Fibroblast of lung (primary cell): ENCODE measurements around the gene CALN1.

Source experiments
- CTCF ChIP-seq, 2 donors: IDR thresholded peaks in 1 of 2; conservative IDR thresholded peaks in 1 of 2; 1 replicate in 1 of 2; 2 replicates in 1 of 2; pipeline ENCODE4 v1.5.1; 2011 to 2012; ENCODE audit warnings: low read length in 2 of 2, control low read depth in 1 of 2, inconsistent platforms in 1 of 2, low read depth in 1 of 2, mild to moderate bottlenecking in 1 of 2
- EZH2 ChIP-seq: IDR thresholded peaks from 2 replicates; pipeline ENCODE4 v1.5.1; 2012; ENCODE audit warnings: low read length, control low read depth, mild to moderate bottlenecking; ENCODE audit errors: missing control alignments

- no peak for TF ChIP-seq CTCF (conservative IDR thresholded peaks at IDR 0.05 in 1 of 2, IDR thresholded peaks at IDR 0.05 in 1 of 2; ENCODE audit: low read depth in 1 of 2, low read length in 2 of 2)
- no peak for TF ChIP-seq EZH2
These were observed 2.5 kb downstream of the CALN1 start for GRCh38 chr7:72409638-72410015.
